HEK293 (cell line): ENCODE measurements around the gene TM4SF5.

Experiments used
- GLIS1 ChIP-seq: fragments of 450-650 bp; formaldehyde crosslinking; IDR thresholded peaks from 2 replicates; pipeline ENCODE4 v1.5.1; 2016; ENCODE audit warnings: missing biosample characterization, missing genetic modification characterization
- HOXC10 ChIP-seq: sonication (generic); formaldehyde crosslinking; IDR thresholded peaks from 2 replicates; pipeline ENCODE4 v1.8.1; 2023; ENCODE audit warnings: mild to moderate bottlenecking, missing genetic modification reagents
- HOXD13 ChIP-seq: sonication (generic); formaldehyde crosslinking; IDR thresholded peaks from 2 replicates; pipeline ENCODE4 v1.8.0; 2022; ENCODE audit warnings: missing genetic modification reagents, borderline replicate concordance
- PBX3 ChIP-seq: sonication (generic); formaldehyde crosslinking; IDR thresholded peaks from 2 replicates; pipeline ENCODE4 v1.8.1; 2022; ENCODE audit warnings: mild to moderate bottlenecking, moderate library complexity, missing genetic modification reagents
- PRDM1 ChIP-seq: fragments of 450-650 bp; formaldehyde crosslinking; IDR thresholded peaks from 2 replicates; pipeline ENCODE4; 2016; ENCODE audit warnings: missing biosample characterization, missing genetic modification characterization
- PRDM2 ChIP-seq: fragments of 450-650 bp; formaldehyde crosslinking; IDR thresholded peaks from 2 replicates; pipeline ENCODE4 v1.5.1; 2016; ENCODE audit warnings: missing biosample characterization, missing genetic modification characterization, borderline replicate concordance
- PRDM6 ChIP-seq: fragments of 450-650 bp; formaldehyde crosslinking; IDR thresholded peaks from 2 replicates; pipeline ENCODE4 v1.5.1; 2017; ENCODE audit warnings: missing biosample characterization, missing genetic modification characterization
- SP3 ChIP-seq: fragments of 450-650 bp; formaldehyde crosslinking; IDR thresholded peaks from 2 replicates; pipeline ENCODE4 v1.5.1; 2016; ENCODE audit warnings: missing biosample characterization, missing genetic modification characterization
- SP7 ChIP-seq: fragments of 450-650 bp; formaldehyde crosslinking; IDR thresholded peaks from 2 replicates; pipeline ENCODE4 v1.5.1; 2016; ENCODE audit warnings: missing biosample characterization, missing genetic modification characterization
- YY1 ChIP-seq: fragments of 450-650 bp; formaldehyde crosslinking; IDR thresholded peaks from 2 replicates; pipeline ENCODE4 v1.5.1; 2018; ENCODE audit warnings: missing biosample characterization, missing genetic modification characterization
- ZBTB11 ChIP-seq: fragments of 450-650 bp; formaldehyde crosslinking; conservative IDR thresholded peaks from 2 replicates; pipeline ENCODE4 v1.5.1; 2016; ENCODE audit warnings: low read depth, missing biosample characterization, missing genetic modification characterization
- ZNF114 ChIP-seq: fragments of 450-650 bp; formaldehyde crosslinking; IDR thresholded peaks from 2 replicates; pipeline ENCODE4 v1.5.0; 2017; ENCODE audit warnings: missing biosample characterization, missing genetic modification characterization
- ZNF148 ChIP-seq: fragments of 450-650 bp; formaldehyde crosslinking; IDR thresholded peaks from 2 replicates; pipeline ENCODE4 v1.5.0; 2017; ENCODE audit warnings: missing biosample characterization, missing genetic modification characterization, borderline replicate concordance
- ZNF184 ChIP-seq: fragments of 450-650 bp; IDR thresholded peaks from 2 replicates; pipeline ENCODE4 v1.5.1; 2018; ENCODE audit warnings: missing biosample characterization, mild to moderate bottlenecking, missing genetic modification characterization
- ZNF211 ChIP-seq: fragments of 450-650 bp; formaldehyde crosslinking; IDR thresholded peaks from 2 replicates; pipeline ENCODE4 v1.5.1; 2016; ENCODE audit warnings: low read depth, missing biosample characterization, missing genetic modification characterization
- ZNF223 ChIP-seq: fragments of 450-650 bp; formaldehyde crosslinking; IDR thresholded peaks from 2 replicates; pipeline ENCODE4 v1.5.1; 2016; ENCODE audit warnings: missing biosample characterization, missing genetic modification characterization
- ZNF362 ChIP-seq: fragments of 450-650 bp; formaldehyde crosslinking; IDR thresholded peaks from 2 replicates; pipeline ENCODE4 v1.5.1; 2016; ENCODE audit warnings: missing biosample characterization, missing genetic modification characterization
- ZNF555 ChIP-seq: fragments of 450-650 bp; formaldehyde crosslinking; conservative IDR thresholded peaks from 2 replicates; pipeline ENCODE4 v1.5.1; 2017; ENCODE audit warnings: missing biosample characterization, mild to moderate bottlenecking, missing genetic modification characterization, inconsistent platforms
- ZNF558 ChIP-seq: fragments of 450-650 bp; formaldehyde crosslinking; IDR thresholded peaks from 2 replicates; pipeline ENCODE4 v1.5.1; 2016; ENCODE audit warnings: missing biosample characterization, missing genetic modification characterization
- ZNF561 ChIP-seq: fragments of 450-650 bp; IDR thresholded peaks from 2 replicates; pipeline ENCODE4 v1.5.1; 2018; ENCODE audit warnings: missing biosample characterization, missing genetic modification characterization, borderline replicate concordance
- ZNF670 ChIP-seq: fragments of 450-650 bp; formaldehyde crosslinking; IDR thresholded peaks from 2 replicates; pipeline ENCODE4 v1.5.1; 2016; ENCODE audit warnings: missing biosample characterization, missing genetic modification characterization, low read depth
- ZNF747 ChIP-seq: fragments of 450-650 bp; formaldehyde crosslinking; IDR thresholded peaks from 2 replicates; pipeline ENCODE4 v1.5.1; 2016; ENCODE audit warnings: missing biosample characterization, missing genetic modification characterization
- ZNF837 ChIP-seq: fragments of 450-650 bp; formaldehyde crosslinking; IDR thresholded peaks from 2 replicates; pipeline ENCODE4 v1.5.1; 2016; ENCODE audit warnings: missing biosample characterization, missing genetic modification characterization

TM4SF5 gene

GRCh38 chr17:4789951-4790704 is 18.4 kb downstream of the TM4SF5 start (continued):
- TF ChIP-seq SP3 (tag by site-specific recombination) (peak; percentile 48), ZNF837 (tag by site-specific recombination) (no peak), ZNF561 (peak; percentile 92), ZNF114 (tag by site-specific recombination) (no peak), ZNF555 (tag by site-specific recombination) (no peak), PRDM1 (tag by site-specific recombination) (peak; percentile 50; the same call in 1 of the 2 replicates), SP7 (0 out of 2 replicates have a peak, but pooled peaks have one; percentile 3), ZNF148 (tag by site-specific recombination) (0 out of 2 replicates have a peak, but pooled peaks have one; percentile 47), PRDM2 (tag by site-specific recombination) (no peak), ZNF184 (peak; percentile 11; the same call in 1 of the 2 replicates), ZNF670 (tag by site-specific recombination) (no peak), PBX3 (CRISPR knock-in tag) (peak; percentile 90), ZNF211 (tag by site-specific recombination) (no peak), YY1 (tag by site-specific recombination) (peak; percentile 49; the same call in 1 of the 2 replicates), ZBTB11 (tag by site-specific recombination) (peak; percentile 57; the same call in 1 of the 2 replicates), HOXC10 (CRISPR knock-in tag) (no peak), ZNF747 (tag by site-specific recombination) (no peak), ZNF558 (tag by site-specific recombination) (no peak), ZNF223 (tag by site-specific recombination) (no peak), ZNF362 (peak; percentile 93), GLIS1 (tag by site-specific recombination) (peak; percentile 90), HOXD13 (no peak), PRDM6 (tag by site-specific recombination) (no peak)
